GM18873 (cell line): Measurements from ENCODE around the gene MMP15.
A peak's percentile ranks its signal among the peaks of the same experiment; 100 is the strongest.
"Not testable (repeated sequence)": the region's sequence is repeated elsewhere in the genome, so short reads cannot be mapped to it uniquely, and the experiment has no call there.

Experiments used
- ATAC-seq: cut with Tn5 transposase; IDR thresholded peaks from one replicate; pipeline ENCODE4 v1.9.1; 2021; ENCODE audit warnings: mild to moderate bottlenecking, moderate library complexity, moderate number of reproducible peaks; ENCODE audit not compliant: unreplicated experiment, low FRiP score

The MMP15 gene

DNA sequence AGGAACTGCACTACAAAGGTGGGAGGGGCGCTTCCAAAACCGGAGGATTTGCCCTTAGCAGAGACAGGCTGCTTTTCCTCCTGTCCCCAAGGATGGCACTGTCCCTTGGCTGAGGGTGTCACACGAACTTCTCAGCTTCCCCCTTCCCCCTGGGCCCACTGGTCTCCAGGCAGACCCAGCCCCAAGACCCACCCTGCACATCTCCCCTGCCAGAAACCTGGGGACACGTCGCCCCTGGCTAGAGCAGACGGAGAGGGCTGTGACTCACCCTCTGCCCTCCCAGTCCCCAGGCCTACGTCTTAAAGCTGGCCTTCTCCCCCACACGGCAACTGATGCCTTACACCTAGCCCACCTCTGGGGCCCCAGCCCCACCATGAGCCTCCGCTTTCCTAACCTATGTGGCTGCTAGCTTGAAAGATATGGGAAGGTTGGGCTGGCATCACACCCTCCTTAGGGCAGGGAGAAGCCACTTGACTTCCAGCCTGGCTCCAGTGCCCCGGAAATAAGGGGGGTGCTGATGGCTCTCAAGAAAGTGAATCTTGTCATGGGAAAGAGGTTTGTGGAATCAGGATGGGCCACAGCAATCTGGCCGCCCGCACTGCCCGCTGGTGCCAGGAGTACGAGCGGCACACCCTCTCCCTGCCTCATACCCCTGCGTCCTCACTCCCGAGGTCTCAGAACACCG lies 29.7 kb upstream of the MMP15 start:
- no peak for ATAC-seq

DNA sequence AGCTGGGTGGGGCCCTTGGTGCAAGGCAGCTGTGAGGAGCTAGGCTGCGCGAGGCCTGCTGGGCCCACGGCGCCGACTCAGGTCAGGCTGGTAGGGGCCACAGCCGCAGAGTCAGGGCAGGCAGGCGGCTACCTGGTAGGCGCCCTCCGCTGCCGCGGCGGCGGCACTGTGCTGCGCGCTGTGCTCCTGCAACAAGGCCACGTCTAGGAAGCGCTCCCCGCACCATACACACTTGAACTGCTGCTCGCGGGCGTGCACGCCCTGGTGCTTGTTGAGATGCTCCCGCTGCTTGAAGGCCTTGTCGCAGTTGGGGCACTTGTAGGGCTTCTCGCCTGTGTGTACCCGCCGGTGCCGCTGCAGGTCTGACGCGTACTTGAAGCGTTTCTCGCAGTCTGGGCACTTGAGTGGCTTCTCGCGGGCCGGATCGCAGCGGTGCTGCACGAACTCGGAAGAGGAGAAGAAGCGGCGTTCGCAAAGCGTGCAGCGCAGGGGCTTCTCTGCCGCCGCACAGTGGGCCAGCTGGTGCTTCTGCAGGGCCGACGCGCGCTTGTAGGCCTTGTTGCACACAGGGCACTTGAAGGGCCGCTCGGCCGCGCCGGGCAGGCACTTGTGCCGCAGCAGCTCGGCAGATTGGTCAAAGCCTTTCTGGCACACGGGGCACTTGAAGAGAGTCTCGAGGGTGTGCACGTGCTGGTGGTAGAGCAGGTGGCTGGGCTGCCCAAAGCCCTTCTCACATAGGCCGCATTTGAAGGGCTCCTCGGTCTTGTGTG lies 29.0 kb upstream of the MMP15 start:
- ATAC-seq, result no peak

DNA sequence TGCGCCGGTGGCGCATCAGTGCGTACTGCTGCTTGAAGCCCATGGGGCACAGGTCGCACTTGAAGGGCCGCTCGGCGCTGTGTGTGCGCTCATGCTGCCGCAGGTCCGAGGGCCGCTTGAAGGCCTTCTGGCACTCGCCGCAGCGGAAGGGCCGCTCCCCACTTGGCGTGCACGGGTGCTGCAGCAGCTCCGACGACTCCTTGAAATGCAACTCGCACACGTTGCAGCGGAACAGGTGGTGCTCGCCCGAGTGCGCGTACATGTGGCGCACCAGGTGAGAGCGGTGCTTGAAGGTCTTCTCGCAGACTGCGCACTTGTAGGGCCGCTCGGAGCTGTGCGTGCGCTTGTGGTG lies 28.4 kb upstream of the MMP15 start:
- no peak for ATAC-seq

DNA sequence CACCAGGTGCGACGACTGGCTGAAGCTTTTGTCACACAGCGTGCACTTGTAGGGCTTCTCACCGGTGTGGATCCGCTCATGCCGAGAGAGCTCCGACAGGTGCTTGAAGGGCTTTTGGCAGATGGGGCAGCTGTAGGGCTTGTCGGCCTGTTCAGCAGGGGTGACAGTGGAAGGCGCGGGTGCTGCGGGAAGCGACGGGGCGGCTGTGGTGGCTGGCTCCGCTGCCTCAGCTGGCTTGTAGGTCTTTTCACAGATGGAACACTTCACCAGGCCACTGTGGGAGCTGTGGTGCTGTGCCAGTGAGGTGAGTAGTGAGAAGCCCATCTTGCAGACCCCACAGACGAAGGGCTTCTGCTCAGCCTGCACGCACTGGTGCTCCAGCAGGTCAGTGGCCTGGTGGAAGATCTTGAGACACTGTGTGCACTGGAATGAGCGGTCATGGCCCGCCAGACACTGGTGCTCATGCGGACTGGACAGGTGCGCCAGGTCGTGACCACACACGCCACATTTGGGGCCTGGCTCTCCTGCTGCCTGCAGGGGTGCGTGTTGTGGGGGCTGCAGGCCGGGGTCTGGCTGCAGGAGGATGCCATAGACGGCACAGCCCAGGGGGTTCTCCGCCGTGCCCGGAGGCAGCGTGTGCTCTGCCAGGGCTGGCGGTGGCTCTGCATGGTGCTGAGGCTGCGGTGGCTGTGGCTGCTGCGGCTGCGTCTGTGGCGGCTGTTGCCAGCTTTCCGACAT lies 27.9 kb upstream of the MMP15 start:
- no peak for ATAC-seq

DNA sequence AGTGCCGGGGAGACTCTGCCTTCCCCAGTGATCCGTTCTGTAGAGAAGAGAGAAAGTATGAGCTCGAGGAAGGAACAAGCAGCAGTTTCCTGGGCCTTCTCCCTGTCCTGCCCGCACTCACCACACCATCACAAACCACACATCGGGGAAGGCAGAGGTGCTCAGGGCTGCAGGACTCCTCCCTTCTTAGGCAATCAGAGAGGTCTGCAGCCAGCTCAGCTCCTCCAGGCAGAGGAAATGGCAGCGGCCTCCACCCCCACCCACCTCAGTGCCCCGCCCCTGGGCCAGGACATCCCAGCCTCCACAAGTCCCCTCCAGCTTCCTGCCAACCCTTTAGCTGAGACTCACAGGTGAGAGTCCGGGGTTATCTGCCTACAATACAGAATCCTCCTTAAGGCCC lies 27.1 kb upstream of the MMP15 start:
- no peak for ATAC-seq

DNA sequence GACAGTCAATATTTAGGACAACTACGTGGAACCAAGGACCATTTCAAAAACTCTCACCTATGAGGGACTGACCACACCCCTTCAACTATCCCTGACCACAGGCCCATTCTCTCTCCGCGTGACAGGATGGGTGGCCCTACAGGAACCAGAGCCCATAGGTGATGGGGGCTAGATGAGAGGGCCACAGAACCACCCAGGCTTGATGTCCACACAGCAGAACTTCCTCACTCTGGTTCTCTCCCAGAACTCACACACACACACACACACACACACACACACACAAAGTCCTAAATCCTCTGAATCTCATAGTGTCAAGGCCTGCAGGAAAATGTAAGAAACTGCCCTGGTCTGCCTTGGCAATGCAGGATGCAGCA lies 26.6 kb upstream of the MMP15 start:
- ATAC-seq, result no peak

DNA sequence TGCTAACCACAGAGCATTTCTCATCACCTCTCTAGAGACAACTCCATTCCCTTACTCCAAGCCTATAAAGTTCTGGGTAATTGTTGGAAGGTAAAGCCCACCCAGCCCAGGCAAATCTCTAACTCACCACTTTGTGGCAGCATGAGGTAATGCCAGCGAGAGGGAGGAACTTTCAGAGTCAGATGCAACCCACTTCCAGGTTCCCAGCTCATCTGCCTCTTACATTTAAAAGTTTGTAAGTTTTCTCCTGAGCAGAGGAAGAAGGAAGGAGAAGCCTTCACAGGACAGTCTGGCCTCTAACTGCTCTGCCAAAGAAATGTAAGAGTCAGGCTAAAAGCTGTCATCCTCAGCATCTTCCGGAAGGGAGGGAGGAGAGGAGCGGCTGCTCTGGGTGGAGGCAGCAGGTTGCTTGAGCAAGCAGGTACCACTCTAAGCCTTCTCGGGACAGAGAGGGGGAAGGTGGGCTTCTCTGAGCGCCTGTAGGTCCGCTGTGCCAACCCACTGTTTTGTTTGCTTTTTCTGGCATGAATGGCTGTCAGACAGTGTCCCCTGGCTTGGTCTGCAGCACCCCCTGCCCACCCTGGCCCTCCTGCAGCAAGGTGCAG lies 26.1 kb upstream of the MMP15 start:
- ATAC-seq, result no peak

DNA sequence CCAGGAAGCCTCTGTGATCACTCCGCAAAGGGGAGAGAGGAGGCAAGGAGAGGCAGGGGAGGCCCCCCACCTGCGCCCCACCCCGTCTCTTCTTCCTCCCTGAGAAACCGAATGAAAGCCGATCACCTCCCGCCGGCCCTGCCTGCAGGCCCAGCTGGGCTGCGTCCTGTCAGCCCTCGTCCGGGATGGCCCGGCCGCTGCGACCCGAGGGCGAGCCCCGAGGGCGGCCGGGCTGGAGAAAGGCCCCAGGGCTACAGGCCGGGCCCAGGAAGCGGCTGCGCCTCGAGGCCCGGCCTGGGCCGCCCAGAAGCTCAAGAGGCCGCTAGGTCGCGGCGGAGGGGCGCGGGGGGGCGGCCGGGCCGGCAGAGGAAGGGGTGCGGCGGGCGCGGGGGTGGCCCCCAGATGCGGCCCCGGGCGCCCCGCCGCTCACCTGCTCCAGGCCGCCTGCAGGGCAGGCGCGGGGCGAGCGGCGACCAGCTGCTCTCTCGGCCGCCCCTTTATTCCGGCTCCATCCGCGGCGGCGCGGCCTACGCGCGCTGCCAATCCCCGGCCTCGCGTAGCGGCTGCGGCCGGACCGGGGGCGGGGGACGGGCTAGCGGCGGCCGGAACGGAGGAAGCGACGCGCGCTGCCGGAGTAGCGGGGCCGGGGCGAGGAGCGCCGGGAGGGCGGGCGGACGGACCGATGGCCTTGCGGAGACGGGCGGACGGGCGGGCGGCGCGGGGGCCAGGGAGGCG lies 25.4 kb upstream of the MMP15 start, which contains the start of gene ZNF319:
TSS of gene ZNF319 (minus strand) at position 702 of the 735 bp plus-strand sequence. CDS start 2,407 bp downstream, outside the sequence.
- no peak for ATAC-seq

DNA sequence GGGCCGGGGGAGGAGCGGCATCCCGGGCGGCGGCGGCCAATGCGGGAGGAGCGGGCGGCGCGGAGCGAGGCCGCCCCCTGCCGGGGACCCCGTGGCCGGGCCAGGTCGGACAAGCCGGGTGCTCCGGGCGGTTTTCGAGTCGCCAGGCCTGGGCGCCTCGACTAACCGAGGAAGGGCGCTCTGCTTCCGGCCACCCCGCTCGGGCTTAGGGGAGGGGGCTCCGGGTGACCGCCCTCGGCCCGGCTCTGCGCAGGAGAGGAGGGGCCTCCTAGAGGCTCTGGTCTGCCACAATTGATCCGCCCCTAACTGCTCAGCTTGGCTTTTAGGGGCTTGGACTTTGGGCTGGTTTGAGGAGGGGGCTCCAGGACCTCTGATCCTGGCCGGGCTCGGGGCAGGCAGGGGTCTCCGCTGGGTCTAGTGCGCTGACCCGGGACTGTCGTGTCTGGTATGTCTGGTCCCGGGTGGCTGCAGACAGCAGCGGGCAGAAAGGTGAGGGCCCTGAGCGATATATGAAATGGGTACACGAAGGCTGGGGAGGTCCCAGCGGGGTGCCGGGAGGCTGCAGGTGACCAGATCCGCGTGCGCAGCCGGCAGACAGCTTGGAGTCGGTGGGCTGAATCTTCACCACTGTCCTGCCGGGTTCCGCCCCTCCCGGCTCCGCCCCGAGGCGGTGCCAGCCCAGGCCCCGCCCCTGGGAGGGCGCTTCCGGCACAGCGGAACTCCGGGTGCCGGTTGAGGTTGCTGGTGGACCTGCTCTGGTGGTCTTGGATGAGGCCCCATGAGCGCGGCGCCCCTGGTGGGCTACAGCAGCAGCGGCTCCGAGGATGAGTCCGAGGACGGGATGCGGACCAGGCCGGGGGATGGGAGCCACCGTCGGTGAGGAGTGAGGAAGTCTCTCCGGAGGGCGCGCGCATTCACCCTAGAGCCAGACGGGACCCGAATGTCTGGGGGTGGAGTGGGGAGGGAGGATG lies 24.6 kb upstream of the MMP15 start, which contains the start of gene USB1:
TSS of gene USB1 (plus strand) at position 702 of the 971 bp plus-strand sequence. CDS start at position 779, 77 bp downstream.
- ATAC-seq, result peak; percentile 75

DNA sequence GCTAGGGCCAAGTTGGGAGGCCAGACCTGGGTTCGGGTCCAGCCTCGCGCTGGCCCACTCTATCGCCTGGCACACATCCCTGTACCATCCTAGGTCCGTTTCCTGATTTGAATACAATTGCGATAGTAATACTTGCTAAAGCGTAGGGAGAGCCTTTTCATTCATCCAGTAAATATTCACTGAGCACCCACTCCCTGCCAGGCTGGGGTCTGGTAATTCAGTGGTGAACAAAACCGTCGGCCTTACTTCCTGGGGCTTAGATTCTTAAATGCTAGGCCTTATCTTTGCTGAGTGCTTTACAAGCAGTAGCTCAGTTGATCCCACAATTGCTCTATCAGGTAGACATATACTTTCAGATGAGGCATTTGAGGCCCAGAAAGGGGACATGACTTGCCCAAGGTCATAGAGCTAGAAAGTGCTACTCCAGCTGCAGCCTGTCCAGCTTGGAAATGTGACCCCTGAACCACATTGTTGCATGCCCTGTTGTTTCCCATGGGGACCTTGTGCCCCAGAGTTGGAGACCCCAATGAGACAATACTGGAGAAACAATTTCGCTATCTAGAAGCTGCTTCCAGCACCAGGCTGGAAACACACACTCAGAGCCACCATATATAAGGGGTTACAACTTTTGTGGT lies 23.7 kb upstream of the MMP15 start:
- ATAC-seq, result no peak

DNA sequence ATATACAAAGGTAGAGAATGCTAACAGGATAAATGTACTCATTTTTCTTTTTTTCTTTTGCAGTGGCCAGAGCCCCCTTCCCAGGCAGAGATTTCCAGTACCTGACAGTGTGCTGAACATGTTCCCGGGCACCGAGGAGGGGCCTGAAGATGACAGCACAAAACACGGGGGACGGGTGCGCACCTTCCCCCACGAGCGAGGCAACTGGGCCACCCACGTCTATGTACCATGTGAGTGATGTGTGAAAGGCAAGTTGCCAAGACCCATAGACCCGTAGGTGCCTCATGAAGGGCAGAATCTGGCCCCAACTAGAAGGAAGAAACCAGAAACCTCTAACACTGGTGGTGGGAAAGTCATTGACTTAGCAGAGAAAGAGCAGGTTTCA lies 23.1 kb upstream of the MMP15 start:
- no peak for ATAC-seq

DNA sequence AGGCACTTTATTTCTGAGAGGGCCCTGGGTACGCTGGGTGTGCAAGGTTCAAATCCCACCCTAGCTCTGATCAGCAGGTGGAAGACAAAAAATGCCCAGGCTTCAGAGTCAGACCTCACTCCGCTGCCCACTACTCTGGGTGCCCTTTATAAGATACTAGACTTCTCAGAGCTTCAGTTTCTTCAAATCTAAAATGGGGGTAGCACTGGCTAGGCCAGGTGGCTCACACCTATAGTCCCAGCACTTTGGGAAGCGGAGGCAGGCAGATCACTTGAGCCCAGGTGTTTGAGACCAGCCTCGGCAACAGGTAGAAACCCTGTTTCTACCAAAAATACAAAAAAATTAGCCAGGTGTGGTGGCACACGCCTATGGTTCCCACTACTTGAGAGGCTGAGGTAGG lies 22.6 kb upstream of the MMP15 start:
- no peak for ATAC-seq

DNA sequence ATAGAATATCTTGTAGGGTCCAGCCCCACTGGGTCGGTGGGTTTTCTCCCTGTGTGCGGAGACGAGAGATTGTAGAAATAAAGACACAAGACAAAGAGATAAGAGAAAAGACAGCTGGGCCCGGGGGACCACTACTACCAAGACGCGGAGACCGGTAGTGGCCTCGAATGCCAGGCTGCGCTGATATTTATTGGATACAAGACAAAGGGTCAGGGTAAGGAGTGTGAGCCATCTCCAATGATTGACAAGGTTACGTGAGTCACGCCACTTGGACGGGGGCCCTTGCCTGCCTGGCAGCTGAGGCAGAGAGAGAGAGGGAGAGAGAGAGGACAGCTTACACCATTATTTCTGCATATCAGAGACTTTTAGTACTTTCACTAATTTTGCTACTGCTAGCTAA lies 20.8 kb upstream of the MMP15 start:
- not testable (repeated sequence) for ATAC-seq

DNA sequence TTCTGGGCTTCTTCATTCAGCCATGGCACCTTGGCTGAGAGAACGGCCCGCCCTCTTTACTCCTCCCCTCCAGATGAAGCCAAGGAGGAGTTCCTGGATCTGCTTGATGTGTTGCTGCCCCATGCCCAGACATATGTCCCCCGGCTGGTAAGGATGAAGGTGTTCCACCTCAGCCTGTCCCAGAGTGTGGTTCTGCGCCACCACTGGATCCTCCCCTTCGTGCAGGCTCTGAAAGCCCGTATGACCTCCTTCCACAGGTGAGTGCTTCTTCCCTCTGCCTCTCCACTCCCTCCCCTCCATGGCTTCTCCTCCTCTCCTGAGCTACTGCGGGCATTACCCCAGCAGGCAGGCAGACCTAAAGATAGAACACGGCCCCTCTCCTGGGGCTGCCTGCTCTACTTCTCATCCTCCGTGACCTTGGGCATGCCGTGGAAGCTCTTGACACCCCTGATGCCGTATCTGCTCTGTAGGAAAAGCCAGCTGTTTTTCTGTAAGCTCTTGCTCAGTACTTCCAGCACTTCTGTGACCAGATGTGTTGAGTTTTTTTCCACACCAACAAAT lies 15.6 kb upstream of the MMP15 start:
- ATAC-seq, result no peak

DNA sequence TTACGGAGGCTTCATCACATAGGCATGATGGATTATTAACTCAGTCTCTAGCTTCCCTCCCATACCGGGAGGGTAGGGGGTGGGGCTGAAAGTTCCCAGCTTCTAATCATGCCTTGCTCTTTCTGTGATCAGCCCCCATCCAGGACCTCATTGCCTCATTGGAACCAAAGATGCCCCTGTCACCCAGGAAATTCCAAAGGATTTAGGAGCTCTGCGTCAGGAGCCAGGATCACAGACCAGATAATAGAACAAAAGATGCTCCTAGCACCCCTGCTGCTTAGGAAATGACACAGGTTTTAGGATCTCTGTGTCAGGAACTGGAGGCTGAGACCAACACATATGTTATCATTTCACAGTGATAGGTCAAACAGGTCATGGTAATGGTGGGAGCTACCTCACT lies 14.7 kb upstream of the MMP15 start:
- no peak for ATAC-seq

DNA sequence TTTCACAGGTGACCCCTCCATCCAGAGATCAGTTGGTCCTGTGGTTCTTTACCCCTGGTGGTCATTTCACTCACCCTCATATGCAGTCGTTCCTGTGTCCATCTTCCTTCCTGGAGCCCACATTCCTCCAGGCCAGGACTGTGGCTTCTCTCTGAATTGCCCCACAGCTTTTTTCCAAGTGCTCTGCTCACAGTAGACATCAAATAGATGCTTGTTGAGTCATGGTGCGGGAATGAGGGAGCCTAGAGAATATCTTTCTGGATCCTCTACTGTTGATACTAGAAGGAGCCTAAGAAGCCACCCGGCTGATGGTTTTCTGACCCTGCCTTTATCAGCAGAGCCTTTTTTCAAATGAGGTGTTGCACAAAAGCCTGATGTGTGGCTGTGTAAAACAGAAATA lies 13.9 kb upstream of the MMP15 start:
- ATAC-seq, result no peak

DNA sequence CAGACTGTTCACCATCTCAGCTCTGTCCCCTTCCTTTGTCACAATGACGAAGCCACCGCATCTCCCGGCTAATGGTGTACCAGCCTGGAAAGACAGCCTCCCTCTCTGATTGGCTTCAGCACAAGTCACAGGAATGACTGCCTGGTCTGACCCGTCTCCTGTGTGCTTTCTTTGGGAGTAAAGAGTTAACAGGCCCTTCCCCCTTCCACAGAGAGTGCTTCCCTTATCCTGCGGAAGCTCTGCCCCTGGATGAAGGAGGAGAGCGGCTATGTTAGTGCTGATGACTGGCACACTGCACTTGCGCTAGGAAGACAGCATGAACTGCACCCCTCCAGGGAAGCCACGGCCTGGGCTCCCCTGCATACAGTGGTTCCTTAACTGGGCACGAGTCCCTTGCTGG lies 13.1 kb upstream of the MMP15 start:
- no peak for ATAC-seq

DNA sequence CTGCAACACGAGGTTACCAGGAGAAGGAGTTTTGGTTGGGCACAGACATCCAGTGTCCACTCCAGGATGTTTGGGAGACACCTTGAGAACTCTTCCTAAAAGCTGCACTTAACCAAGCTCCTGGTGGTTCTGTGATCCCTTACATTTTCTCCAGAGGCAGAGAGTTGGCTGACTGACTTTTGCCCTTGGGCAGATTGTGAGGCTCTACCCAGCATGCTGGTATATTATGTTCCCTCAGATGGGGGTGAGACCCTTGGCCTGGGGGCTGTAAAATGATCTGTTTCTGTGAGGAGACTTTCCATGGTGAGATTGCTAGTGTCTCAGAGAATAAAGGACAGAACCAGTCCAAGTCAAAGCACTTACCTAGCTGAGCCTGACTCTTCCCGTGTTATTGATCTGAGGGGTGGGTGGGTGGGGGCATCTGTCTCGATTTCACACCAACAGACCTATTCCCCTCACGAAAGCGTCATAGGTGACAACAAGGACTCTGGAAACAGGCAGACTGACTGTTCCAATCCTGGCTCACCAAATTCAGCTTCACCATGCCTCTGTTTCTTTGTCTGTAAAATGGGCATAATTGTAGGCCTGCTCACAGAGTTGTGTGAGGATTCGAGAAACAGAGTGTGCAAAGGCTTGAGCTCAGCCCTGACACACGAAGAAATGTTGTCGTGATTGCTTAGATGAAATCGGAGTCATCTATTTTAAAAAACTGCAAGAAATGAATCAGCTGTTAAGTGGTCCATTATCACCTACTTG lies 12.2 kb upstream of the MMP15 start:
- ATAC-seq, result no peak
